ENCODE results near the gene TRPM4.
A peak's percentile ranks its signal among the peaks of the same experiment; 100 is the strongest.

TRPM4 gene

DNA sequence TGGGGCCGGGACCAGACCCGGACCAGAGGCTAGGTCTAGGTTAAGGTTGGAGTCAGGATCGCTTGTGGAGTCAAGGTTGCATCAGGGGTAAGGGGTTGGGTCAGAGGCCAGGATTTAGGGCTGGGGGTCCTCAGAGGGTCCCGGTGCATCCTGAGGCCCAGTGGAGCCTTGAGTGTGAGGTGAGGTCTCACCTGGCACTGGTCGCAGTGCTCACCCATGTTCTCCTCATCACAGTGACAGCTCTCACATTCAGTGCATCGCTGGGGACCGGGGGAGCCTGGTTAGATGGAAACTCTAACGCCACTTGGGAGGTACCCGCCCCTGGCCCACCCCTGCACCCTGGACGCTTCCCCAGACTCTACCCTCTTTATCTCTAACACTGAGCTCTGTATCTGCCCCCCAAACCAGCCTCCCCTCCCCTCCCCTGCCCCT is 5.5 kb upstream of the TRPM4 start:
- H4K20me1 ChIP-seq (ENCODE audit: insufficient read depth, low read length) = peaks cover 2% of the 10 kb centered on the region; the same call in 1 of the 2 replicates
- H3K4me1 ChIP-seq (ENCODE audit: insufficient read depth, low read length) = peaks cover 14% of the 10 kb centered on the region
- ATAC-seq (ENCODE audit: insufficient read depth, low read depth) (peak; percentile 25; the same call in 1 of the 3 replicates), DNase-seq (no peak)
- H3K27me3 ChIP-seq (ENCODE audit: insufficient read depth, low read length, poor library complexity) = peaks cover under 1% of the 10 kb centered on the region
- no peaks in the 10 kb centered on the region for H3K79me2 ChIP-seq (ENCODE audit: insufficient read depth, low read length)
- H3K4me2 ChIP-seq (ENCODE audit: insufficient read depth, low read length) = no peak overlapping the region
- TF ChIP-seq CTCF (IDR thresholded peaks at IDR 0.05; ENCODE audit: borderline replicate concordance, extremely low read depth, low read length, poor library complexity, severe bottlenecking) (no peak), EZH2 (IDR thresholded peaks at IDR 0.05; ENCODE audit: borderline replicate concordance, low read depth, low read length, severe bottlenecking) (no peak)
- H3K4me3 ChIP-seq (ENCODE audit: low read depth in 1 of 2, low read length in 2 of 2) = no peak overlapping the region
- no peak overlapping the region for H3K27ac ChIP-seq (ENCODE audit: low read length)
- no peak overlapping the region for H3K9ac ChIP-seq (ENCODE audit: low read depth, low read length)
- H2AFZ ChIP-seq (ENCODE audit: low read depth, low read length) = no peak overlapping the region
- no peaks in the 10 kb centered on the region for H3K36me3 ChIP-seq (ENCODE audit: insufficient read depth, low read length)
- no peaks in the 10 kb centered on the region for H3K9me3 ChIP-seq (ENCODE audit: insufficient read depth, low read length, severe bottlenecking)

DNA sequence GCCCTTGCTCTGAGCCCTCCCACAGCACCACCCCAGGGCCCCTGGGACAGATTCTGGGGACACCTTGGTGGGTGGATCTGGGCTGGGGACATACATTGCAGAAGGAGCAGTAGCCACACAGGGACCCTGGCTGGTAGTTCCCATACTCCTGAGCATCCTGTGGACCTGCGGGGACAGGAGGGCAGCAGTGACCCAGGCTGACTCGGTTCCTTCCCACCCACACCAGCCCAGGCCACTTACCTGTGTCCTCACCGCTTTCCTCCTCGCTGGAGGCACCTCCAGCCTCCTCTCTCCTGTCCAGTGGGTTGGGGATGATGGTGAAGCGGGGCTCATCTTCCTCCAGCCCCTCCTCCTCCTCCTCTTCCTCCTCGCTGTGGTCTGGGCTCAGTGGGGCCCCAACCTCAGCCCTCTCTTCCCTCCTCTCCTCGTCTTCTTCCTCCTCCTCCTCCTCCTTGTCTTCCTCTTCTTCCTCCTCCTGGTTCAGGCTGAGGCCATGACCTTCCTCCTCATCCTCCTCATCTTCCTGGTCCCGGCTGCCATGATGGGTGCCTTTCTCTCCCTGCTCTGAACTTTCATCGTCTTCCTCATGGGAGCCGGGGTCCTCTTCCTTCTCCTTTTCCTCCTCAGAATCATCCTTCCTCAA is 4.3 kb upstream of the TRPM4 start:
- H3K36me3 ChIP-seq (ENCODE audit: insufficient read depth, low read length) = no peaks in the 10 kb centered on the region
- no peak for ATAC-seq (ENCODE audit: insufficient read depth, low read depth)

GRCh38 chr19:49154279-49154678 is 3.3 kb upstream of the TRPM4 start:
- Histone ChIP-seq H3K9ac (ENCODE audit: low read depth, low read length) (no peak overlapping the region), H4K20me1 (ENCODE audit: insufficient read depth, low read length) (peaks cover 2% of the 10 kb centered on the region; the same call in 1 of the 2 replicates), H3K4me2 (ENCODE audit: insufficient read depth, low read length) (no peak overlapping the region), H3K27me3 (ENCODE audit: insufficient read depth, low read length, poor library complexity) (peaks cover 12% of the 10 kb centered on the region), H3K9me3 (ENCODE audit: insufficient read depth, low read length, severe bottlenecking) (no peaks in the 10 kb centered on the region), H3K36me3 (ENCODE audit: insufficient read depth, low read length) (no peaks in the 10 kb centered on the region), H3K27ac (ENCODE audit: low read length) (no peak overlapping the region), H3K79me2 (ENCODE audit: insufficient read depth, low read length) (no peaks in the 10 kb centered on the region), H2AFZ (ENCODE audit: low read depth, low read length) (no peak overlapping the region), H3K4me3 (ENCODE audit: low read depth in 1 of 2, low read length in 2 of 2) (no peak overlapping the region), H3K4me1 (ENCODE audit: insufficient read depth, low read length) (peaks cover 21% of the 10 kb centered on the region)
- DNase-seq (no peak), ATAC-seq (ENCODE audit: insufficient read depth, low read depth) (no peak)
- TF ChIP-seq EZH2 (IDR thresholded peaks at IDR 0.05; ENCODE audit: borderline replicate concordance, low read depth, low read length, severe bottlenecking) = no peak
- TF ChIP-seq CTCF (IDR thresholded peaks at IDR 0.05; ENCODE audit: borderline replicate concordance, extremely low read depth, low read length, poor library complexity, severe bottlenecking) = no peak

More for the DNA sequence above, 4.3 kb upstream of the TRPM4 start:
- H3K4me3 ChIP-seq (ENCODE audit: low read depth in 1 of 2, low read length in 2 of 2) = no peak overlapping the region
- TF ChIP-seq CTCF (IDR thresholded peaks at IDR 0.05; ENCODE audit: borderline replicate concordance, extremely low read depth, low read length, poor library complexity, severe bottlenecking) (no peak), EZH2 (IDR thresholded peaks at IDR 0.05; ENCODE audit: borderline replicate concordance, low read depth, low read length, severe bottlenecking) (no peak)
- no peak for DNase-seq
- no peak overlapping the region for H3K9ac ChIP-seq (ENCODE audit: low read depth, low read length)
- H2AFZ ChIP-seq (ENCODE audit: low read depth, low read length) = no peak overlapping the region
- peaks cover 2% of the 10 kb centered on the region; the same call in 1 of the 2 replicates for H4K20me1 ChIP-seq (ENCODE audit: insufficient read depth, low read length)
- H3K4me1 ChIP-seq (ENCODE audit: insufficient read depth, low read length) = peaks cover 21% of the 10 kb centered on the region
- no peaks in the 10 kb centered on the region for H3K79me2 ChIP-seq (ENCODE audit: insufficient read depth, low read length)
- H3K4me2 ChIP-seq (ENCODE audit: insufficient read depth, low read length) = no peak overlapping the region
- no peak overlapping the region for H3K27ac ChIP-seq (ENCODE audit: low read length)
- no peaks in the 10 kb centered on the region for H3K9me3 ChIP-seq (ENCODE audit: insufficient read depth, low read length, severe bottlenecking)
- peaks cover 12% of the 10 kb centered on the region for H3K27me3 ChIP-seq (ENCODE audit: insufficient read depth, low read length, poor library complexity)

Measured in DND-41 (cell line).